ENCODE data around the gene PPP1R12B.
"Not testable (repeated sequence)": the region's sequence is repeated elsewhere in the genome, so short reads cannot be mapped to it uniquely, and the experiment has no call there.

The PPP1R12B gene

DNA sequence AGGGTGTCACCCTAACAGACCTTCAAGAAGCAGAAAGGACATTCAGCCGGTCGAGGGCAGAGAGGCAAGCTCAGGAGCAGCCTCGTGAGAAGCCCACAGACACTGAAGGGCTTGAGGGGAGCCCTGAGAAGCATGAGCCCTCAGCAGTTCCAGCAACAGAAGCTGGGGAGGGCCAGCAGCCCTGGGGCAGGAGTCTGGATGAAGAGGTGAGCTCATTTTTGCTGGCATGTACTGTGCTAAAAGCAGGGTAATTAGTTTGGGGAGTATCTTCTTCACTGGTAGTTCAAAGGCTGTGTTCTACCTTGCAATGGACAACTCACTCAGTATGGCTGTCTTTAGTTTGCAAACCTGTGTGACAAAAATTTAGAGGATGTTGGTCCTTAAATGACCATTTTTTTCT, 144.6 kb downstream of the PPP1R12B start:
- not testable (repeated sequence) for DNase-seq

DNA sequence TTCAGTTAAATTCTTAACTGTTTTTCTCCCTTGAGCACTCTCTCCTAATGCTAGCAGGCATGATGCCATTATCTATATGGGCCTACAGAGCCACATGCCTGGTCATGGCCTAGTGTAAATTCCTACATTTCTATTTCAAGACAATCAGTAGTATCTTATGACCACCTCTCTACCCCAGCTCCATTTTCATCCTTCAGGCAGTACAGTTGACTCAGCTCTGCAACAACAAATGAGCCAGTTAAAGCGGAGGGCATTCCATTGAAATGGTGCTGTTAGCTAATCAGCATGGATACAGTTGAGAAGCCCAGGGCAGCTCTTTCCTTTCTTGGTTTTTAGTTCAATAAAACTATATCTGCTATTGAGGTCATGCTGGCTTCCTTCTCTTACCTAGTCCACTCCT, 150.0 kb downstream of the PPP1R12B start:
- DNase-seq = no peak

DNA sequence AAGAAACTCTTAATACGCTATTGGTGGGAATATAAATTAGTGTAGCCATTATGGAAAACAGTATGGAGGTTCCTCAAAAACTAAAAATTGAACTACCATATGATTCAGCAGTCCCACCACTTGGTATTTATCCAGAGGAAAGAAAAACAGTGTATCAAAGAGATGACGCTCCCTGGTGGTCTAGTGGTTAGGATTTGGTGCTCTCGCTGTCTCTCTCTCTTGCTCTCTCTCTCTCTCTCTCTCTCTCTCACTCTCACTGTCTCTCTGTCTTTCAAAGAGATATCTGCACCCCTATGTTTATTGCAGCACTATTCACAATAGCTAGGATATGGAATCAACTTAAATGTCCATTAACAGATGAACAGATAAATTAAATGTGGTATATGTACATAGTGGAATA, 151.5 kb downstream of the PPP1R12B start:
- not testable (repeated sequence) for DNase-seq

DNA sequence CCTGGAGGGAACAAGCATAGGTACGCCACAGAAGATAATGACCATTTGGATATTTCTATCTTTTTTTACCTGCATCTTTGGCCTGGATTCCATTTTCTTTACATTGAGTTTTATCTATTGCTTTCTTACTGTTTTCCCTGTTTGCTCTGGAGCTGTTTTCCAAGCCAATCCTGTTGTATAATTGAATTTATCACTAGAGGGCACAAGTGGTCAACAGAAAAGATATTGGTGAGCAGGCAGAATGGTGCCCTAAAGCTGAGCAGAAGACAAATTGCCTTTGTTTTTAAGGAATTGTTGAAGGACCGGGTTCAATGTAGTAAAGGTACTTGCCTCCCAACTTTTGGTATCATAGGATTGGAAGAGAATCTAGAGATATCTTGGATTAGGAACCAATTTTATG, 152.8 kb downstream of the PPP1R12B start:
- peak; percentile 48 for DNase-seq

DNA sequence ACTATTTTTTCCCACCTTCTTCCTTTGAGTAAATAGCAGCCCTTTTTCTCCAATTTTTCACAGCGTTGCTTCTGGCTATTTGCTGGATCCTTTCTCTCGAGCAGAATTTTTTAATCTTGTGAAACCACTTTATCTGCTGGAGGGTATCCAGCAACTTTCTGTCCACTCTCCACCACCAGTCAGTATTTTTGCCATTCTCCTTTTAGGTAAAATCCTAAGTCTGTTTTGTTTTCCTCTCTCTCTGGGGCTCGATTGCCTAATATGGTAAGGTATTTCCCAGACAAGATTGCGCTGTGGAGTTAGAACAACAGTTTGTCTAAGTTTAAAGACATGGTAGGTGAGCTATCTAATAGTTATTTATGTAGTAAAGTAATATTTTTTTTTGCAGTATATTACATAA, 156.9 kb downstream of the PPP1R12B start:
- DNase-seq = no peak

DNA sequence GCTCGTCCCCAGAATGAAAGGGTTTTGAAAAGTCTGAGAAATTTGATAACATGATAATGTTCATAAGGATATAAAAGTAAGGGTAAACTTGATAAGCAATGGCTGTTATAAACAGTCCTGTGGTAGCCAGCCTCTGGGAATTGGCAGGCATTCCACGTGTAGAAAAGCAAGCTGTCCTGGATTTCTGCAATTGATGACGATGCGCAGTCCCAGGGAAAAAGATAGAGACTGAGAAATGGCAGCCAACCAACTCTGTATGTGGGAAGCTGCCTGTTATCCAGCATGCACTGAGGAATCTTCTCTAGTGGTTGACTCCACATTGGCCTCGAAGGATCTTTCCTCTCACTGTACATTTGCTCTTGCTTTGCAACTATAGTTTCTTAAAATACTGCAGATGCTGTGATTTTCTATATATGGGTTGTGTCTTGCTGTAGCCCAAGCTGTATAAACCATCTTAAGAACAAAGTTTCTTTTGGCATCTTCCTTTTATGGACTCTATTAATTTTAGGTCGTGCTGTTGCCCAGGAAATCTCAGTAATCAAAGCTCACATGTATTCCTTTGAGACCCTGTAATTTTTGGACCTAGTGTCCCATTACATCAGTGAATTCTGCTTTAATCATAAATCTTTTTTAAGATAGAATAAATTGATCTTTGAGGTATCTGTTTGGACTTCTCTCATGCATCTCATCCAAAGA, 157.5 kb downstream of the PPP1R12B start:
- DNase-seq = not testable (repeated sequence)

DNA sequence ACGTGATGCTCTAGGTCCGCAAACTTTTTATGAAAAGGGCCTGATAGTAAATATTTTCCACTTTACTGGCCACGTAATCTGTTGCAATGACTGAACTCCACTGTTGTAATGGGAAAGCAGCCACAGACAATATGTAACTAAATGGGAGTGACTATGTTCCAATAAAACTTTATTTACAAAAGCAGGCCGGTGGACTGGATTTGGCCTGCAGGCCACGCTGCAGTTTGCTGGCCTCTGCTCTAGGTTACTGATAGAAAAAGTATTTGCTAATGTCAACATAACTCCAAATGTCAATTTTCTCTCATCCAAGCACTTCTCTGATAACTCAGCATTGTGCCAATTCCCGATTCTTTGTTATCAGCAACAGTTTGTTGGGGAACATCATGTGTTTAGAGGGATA, 160.4 kb downstream of the PPP1R12B start:
- DNase-seq = not testable (repeated sequence)

DNA sequence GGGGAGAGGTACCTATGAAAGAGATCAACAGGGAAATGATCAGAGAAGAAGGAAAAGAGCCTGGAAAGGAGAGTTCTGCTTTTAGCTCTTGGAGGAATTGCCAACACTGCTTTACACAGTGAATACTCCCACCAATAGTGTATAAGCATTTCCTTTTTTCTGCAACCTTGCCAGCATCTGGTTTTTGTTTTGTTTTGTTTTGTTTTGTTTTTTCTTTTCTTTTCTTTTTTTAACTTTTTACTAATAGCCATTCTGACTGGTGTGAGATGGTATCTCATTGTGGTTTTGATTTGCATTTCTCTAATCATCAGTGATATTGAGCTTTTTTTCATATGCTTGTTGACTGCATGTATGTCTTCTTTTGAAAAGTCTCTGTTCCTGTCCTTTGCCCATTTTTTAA, 165.4 kb downstream of the PPP1R12B start:
- not testable (repeated sequence) for DNase-seq

DNA sequence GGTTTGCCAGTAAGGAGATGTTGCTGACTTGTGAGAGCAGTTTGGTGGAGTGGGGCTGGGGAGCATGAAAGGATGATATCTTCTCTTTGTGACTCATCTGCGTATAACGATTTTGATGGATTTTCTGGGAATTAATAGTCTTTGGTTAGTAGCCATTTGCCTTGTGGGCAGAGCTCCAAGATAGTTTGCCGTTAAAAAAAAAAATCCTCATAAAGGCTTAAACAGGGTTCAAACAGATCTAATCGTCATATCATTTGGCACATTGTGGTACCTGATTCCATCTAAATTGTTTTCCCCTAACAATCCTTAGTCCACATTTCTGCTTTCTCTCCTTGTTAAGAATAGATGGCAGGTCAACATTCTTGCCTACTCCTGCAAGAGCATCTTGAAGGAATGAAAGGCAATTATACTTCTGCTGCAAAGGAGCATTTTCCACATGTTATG, 168.0 kb downstream of the PPP1R12B start:
- DNase-seq = no peak

DNA sequence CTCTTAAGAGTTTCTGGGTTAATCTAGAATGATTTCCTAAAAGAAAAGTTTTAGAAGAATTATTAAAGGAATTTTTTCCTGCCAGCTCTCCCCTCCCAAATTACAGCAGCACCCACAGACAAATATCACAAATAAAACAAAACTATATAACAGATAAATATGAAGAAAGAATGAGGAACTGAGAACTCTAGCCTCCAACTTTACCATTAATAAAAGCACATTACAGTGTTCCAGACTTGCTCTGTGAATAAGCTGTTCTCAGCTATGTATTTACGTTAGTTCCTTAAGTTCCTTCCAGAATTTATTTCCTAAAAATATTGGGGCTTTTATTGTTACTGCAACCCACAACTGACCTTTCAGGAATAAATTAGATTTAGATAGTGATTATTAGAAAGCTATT, 168.6 kb downstream of the PPP1R12B start:
- DNase-seq = not testable (repeated sequence)

DNA sequence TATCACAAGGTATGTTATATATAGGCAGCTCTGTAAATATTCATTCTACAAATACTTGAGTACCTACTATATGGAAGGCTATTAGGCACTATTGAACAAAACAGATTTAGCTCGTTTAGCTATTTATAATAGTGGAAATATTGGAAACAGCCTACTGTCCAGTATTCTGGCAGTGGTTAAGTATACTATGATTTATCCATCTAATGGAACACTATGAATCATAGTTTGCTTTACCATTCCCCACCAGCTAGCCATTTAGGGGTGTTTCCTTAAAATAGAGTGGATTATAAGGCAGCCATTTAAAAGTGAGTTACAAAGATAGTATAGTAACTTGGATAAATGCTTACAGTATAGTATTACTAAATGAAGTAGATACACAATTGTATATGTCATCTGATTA, 169.7 kb downstream of the PPP1R12B start:
- not testable (repeated sequence) for DNase-seq

DNA sequence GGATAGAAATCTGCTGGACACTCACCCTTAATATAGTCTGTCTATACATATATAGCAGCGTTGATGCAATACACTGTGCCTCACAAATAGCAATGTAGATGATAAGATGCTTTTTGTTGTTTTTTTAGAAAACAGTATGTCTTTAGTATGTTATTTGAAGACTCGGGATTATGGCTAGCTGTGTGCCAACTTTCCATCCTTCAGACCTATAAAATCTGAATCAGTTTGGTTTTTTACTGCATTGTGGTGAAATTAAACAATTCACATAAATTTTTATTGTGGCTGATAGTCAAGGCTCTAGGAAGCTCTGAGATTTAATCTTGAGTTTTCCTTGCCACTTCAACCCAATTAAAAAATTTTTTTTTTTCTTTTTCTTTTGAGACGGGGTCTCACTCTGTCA, 170.4 kb downstream of the PPP1R12B start:
- not testable (repeated sequence) for DNase-seq

DNA sequence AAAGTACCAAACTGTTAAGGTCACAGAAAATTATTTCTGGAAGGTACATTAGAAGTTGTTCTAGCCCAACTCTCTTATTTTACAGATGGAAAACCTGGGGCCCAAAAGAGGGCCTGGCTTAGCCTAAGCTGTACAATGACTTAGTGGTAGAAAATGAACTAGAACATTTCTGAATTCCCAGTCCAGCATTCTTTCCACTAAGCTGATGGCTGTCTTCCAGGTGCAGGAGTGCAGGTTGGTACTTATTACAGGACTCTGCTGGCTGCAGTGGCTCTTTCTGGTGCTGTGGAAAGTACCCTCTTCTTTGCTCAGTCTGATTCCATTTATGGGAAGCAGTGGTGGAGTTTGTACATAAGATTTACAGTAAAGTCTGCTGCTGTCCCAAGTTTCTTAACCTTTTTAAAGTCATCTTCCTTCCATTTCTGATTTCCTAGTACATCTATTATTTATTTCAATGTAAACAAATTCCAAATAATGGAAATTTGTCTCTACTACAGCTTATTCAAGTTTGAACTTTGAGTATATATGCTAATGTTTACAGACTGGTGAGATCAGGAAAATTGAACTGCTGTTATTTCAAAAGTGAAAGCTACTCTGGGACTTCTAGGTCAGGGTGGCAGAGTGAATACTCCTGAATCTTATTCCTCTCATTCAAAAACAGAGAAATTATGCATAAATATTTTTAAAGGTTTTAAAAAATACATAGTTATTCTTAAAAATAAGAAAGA, 171.8 kb downstream of the PPP1R12B start:
- DNase-seq = not testable (repeated sequence)

DNA sequence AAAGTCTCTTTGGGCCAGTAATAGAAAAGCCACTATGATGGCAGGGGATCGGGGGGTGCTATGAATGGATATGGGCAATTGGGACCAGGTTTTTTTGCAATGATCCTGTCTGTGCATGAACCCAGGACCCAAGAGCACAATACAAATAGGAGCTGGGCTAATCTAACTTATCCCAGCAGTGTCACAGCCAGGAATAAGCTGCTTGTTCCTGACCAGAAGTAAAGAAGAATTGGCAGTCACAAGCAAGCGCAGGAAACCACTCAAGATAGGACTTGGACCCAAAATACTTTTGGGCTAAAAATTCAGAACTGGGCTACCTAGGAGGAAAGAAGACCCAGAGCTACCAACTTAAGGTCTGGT, 172.3 kb downstream of the PPP1R12B start:
- not testable (repeated sequence) for DNase-seq

DNA sequence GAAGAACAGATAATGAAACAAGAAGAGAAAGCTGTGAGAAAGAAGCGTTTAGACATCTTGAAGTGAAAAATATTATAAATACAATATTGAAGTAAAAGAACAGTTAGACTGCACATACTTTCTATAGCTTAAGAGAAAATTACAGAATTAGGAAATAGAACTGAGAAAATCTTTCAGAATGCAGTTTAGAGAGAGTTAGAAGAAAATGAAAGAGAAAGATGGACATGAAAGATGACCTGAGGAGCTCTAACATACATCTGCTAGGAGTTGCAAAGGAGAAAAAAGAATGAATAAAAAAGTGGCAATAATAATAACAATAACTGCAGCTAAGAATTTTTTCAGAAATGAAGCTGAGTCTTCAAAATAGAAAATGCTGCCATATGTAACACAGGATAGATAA, 173.0 kb downstream of the PPP1R12B start:
- not testable (repeated sequence) for DNase-seq

DNA sequence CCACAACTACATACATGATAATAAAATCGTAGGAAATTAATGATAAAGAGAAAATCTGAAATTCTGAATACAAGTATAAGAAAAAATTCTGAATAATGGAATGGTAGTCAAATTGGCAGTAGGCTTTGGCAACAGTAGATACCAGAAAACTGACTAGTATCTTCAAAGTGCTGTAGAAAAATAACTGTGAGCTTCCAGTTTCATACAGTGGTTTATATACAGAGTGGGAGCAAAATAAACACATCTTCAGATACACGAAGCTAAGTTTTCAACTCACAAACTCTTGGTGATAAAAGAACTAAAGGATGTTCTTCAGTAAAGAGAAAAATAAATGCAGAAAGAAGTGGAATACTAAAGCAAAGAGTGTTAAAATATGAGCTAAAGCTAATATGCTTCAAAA, 173.4 kb downstream of the PPP1R12B start:
- no peak for DNase-seq

DNA sequence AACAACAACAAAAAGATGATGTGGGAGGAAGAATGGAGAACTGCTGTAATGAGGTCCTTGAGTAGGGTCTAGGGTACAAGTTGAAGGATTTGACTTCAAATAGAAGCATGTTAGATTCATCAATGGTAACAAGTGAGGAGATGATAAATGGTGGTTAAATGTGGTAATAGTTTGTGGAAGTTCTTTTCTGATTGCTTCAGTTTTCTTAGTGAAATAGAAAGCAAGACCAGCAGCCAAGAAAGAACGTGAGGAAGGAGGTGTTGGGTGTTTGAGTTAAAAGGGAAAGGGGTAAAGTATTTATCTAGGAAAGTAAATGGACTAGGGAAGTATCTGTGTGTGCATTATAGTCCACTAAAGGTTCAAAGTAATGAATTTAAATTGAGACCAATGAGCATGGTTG, 177.6 kb downstream of the PPP1R12B start:
- DNase-seq = not testable (repeated sequence)

DNA sequence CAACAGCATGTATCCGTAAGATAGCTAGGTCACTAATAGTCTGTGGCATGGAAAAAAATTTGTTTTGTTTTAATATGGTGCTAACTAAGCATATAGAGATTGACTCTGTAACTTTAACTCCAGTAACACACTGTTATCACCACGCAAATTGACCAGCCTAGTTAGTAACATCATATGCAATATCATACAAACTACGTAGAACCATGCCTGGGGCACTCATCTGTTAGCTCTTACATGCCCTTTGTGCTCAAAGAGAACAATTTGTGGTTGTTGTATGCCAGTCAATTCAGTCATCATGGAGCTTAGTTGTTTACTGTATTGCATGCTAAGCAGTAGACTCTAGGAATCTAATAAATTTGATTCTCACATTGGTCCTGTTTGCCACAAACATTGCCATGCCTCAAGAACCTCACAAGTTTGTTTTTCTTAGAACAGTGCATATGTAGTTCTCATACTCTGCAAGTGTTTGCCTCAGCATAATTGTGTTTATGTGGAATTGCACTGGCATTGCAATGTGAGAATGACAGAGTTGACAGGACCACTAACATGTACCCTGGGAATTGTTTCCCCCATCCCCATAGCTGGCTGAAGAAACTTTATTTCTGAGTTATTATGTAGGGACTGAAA, 179.7 kb downstream of the PPP1R12B start:
- DNase-seq = not testable (repeated sequence)

DNA sequence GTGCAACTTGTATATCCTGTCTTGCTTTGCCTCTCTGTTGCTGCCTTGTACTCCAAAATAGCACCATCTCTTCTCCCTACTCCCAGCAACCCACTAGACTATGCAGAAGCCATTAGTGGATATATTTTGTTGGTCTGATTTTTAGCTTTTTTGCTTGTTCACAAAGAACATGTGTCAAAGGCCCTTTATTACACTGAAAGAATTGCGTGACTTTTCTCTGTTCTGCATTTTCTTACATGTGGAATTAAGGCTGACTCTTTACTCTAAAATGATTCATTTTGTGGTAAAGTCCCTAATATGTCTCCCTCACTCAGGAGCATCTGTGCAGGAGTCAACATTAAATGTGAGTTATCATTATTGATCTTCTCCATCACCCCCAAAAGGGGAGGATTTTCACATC, 182.2 kb downstream of the PPP1R12B start:
- not testable (repeated sequence) for DNase-seq

DNA sequence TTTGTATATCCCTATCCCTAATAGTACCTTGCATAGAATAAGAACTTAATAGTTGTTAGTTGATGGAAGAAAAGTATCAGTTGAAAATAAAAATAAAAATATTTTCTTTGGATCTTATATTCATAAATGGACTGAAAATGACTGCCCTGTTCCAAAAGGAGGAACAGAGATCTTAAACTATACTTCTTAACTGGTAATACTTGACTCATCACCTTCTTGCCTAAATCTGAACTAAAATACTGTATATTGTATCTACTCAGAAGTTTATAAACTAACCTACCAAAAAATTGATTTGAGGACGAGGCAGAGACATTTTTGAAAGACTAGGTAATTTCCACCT, 182.9 kb downstream of the PPP1R12B start:
- no peak for DNase-seq

DNA sequence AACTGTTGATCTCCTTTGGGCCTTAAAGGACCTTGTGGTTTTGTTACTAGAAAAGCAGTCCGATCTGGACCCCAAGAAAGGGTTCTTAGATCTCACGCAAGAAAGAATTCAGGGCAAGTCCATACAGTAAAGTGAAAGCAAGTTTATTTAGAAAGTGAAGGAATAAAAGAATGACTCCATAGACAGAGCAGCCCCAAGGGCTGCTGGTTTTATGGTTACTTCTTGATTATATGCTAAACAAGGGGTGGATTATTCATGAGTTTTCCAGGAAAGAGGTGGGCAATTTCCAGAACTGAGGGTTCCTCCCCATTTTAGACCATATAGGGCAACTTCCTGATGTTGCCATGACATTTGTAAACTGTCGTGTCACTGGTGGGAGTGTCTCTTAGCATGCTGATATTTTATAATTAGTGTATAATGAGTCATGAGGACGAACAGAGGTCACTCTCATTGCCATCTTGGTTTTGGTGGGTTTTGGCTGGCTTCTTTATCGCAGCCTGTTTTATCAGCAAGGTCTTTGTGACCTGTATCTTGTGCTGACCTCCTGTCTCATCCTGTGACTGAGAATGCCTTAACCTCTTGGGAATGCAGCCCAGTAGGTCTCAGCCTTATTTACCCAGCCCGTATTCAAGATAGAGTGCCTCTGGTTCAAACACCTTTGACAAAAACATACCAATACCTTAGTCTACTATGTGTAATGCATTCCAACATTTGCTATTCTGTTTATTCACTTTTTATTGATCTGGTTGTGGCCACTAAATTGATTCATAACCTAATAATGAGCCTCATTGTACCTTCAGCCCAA, 183.5 kb downstream of the PPP1R12B start:
- DNase-seq = not testable (repeated sequence)

DNA sequence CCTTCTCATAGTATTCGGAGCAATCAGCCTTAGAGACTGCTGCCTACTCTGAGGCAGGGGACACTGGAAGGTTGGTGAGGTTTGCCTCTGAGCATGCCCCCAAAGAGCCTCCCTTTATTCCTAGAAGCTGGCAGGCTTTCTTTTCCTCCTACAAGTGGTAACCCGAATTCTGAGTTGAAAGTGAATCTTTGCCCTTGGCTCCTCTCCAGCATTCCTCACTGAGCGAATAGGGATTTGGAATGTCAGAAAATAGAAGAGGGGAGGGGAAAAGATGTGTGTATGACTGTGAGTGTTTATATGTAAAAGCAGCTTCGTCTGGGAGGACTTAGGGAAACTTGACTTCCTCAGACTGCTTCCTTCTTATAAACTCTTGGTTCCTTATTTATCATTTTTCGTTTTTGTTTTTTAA, 190.7 kb downstream of the PPP1R12B start:
- DNase-seq = not testable (repeated sequence)

DNA sequence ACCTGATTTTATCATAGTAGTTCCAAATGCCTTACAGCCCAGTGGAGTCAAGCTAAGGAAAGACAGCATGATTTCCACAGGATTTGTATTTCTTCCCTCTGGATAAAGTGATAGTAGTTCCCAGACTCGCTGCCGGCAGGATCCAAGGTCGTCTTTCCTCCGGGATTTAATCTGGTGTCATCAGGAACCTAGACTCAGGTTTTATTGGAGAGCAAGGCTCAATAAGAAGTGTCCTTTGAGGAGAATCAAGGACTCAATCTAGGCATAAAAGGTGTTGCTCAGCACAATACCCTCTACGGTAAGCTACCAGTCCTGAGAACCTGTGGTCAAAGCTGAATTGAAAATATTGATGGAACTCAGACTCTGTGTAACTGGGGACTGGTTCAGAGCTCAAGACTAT, 191.1 kb downstream of the PPP1R12B start:
- not testable (repeated sequence) for DNase-seq

Measured in DMS79 treated with DMSO at 0.1 percent for 48 hours (cell line).